GM18909 (cell line): ENCODE data around the gene IL26.
A peak's percentile ranks its signal among the peaks of the same experiment; 100 is the strongest.
"Not testable (repeated sequence)": the region's sequence is repeated elsewhere in the genome, so short reads cannot be mapped to it uniquely, and the experiment has no call there.

ENCODE experiments used
- ATAC-seq: cut with Tn5 transposase; IDR thresholded peaks from one replicate; pipeline ENCODE4 v1.9.1; 2021; ENCODE audit warnings: mild to moderate bottlenecking; ENCODE audit not compliant: unreplicated experiment, poor library complexity

The IL26 gene

DNA sequence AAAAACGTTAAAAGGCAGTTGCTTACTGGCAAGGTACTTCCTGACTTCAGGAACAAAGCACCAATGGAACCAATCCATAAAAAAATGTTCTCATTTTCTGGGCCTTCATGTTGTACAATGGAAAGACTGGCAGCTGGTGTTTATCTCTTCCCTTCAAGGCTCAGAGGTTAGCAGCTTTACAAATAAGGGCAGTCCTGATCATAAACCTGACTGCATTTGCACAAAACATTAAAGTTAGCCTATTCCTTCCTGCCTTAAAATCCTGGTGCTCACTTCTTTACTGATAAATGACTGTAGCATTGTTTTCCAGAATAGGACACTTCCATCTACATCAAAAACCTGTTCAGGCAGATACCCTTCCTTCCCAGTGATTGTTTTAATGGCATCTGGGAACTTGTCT lies 19.2 kb downstream of the IL26 start:
- ATAC-seq: no peak

DNA sequence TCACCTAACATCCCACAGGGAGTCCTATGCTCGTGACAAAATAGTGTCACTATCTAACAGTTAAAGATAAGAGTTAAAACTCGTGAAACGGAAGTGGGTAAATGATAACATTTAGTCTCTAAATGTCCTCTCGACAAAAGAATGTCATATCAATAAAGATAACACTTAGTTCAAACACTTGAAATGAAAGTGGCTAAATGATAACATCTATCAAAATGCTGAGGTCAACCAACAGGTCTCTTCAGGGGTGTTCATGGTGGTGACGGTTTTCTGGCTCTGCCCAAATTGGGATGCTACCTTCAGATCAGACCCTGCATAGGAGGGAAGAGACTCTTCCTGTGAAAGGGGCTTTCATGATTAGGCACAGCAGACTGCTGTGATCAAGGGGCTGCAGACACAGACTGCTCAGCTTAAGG lies 22.1 kb downstream of the IL26 start:
- no peak for ATAC-seq

DNA sequence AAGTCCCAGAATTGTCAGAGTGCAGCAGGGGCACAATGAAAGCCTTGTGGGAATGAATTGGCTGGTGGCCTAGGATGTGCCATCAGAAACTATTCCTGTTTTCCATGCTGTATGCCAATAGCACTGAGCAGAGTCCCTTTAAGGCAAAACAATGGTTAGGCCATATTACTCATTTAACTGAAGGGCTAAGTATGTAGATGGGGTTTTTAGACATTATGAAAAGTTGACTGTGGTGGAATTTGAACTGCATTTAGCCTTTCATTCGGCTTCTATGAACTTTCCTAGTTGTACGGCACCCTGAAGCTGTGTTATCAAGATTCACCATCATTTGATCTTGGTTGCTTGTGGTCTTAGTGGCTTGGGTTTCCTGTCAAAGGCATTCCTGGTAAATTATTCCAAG lies 24.8 kb downstream of the IL26 start:
- ATAC-seq: no peak

DNA sequence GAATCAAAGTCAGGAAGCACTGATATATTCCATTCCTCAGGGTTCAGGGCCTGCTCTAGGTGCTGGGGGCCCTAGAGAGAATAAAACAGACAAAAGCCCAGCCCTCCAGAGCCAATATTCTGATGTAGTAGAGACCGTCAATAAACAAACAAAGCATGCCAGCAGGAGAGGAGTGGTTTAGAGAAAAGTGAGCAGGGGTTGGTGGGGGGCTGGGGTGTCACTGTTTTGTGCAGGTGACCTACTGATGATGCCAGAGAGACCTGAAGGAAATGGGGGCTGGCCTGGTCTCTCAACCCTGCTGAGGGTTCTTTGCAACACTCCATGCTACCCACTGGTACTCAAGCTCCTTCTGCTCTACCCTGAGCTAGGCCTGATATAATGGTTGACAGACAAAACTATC lies 26.5 kb downstream of the IL26 start:
- no peak for ATAC-seq

DNA sequence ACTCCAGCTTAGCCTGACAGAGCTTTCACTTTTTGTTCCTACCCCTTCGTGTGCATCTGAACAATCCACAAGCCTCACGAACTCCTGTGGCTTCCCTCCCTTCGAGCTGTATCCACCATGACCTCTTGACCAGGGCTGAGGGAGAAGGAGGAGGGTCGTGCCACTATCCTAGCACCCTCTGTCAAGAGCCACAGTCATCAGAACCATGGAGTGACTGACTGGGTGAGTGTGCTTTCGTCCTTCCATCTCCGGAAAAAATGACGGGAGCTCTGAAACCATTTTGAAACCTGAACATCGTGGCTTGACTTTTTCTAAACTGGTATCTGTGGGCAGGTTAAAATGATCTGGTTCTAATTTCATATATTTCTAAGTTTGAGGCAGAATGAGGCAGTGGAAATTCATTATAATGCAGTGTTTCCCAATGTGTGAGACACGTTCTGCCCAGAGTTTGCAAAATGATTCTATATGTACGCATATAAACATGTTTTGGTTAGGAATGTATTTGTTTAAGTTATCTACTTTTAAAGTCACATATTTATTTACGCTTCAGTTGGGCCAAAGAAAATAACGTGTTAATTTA lies 27.0 kb downstream of the IL26 start:
- ATAC-seq: no peak

DNA sequence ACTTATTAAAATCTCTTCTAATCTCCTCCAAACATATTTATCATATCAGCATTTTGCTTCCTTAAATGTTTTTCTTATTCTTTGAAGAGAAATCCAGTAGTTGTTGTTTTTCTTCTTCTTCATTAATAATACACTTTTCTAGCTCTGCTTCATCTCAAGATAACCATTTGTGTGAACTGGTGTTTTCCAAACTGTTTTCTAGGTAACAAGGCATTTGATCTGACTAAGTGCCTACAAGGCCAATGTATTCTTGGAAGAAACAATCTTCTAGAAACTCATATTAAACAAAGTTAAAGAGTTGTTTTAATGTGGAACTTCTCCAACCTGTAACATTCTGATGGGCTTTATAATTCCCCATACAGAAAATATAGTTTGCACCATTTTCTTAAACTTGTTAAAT lies 35.3 kb downstream of the IL26 start:
- ATAC-seq: no peak

DNA sequence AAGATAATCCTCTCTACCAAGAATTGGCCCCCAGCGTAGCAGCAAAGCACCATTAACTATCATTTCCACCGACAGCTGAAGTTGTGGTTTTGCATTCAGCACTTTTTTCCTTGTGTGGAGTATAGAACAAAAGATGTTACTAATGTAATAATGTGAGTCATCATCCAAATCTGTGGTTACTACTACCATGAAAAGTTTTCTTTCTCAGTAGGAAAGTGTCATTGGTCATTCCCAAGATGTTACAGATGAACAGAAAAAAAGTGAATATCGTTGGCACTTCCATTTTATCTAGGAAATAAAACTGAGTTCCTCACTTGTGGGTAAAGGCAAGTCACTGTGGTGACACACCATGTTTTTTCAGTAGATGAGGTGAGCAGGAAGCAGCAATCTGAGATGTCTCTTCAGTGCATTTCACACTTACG lies 35.8 kb downstream of the IL26 start:
- no peak for ATAC-seq

DNA sequence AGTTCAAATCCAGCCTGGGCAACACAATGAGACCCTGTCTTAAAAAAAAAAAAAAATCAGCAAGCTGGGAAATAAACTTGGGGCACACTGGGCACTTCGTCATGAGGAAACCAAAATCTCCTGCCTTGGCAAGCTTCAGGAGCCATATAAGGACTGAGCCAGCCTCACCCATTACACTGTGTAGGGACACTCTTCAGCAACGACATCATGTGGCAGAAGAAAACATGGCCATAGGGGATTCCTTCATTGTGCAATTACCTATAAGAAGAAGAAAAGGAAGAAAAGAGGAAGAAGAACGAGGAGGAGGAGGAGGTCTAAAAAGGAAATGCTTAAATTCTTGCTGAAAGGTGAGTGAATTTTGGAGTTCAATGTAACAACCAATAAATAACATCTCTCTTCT lies 40.0 kb downstream of the IL26 start:
- ATAC-seq: no peak

DNA sequence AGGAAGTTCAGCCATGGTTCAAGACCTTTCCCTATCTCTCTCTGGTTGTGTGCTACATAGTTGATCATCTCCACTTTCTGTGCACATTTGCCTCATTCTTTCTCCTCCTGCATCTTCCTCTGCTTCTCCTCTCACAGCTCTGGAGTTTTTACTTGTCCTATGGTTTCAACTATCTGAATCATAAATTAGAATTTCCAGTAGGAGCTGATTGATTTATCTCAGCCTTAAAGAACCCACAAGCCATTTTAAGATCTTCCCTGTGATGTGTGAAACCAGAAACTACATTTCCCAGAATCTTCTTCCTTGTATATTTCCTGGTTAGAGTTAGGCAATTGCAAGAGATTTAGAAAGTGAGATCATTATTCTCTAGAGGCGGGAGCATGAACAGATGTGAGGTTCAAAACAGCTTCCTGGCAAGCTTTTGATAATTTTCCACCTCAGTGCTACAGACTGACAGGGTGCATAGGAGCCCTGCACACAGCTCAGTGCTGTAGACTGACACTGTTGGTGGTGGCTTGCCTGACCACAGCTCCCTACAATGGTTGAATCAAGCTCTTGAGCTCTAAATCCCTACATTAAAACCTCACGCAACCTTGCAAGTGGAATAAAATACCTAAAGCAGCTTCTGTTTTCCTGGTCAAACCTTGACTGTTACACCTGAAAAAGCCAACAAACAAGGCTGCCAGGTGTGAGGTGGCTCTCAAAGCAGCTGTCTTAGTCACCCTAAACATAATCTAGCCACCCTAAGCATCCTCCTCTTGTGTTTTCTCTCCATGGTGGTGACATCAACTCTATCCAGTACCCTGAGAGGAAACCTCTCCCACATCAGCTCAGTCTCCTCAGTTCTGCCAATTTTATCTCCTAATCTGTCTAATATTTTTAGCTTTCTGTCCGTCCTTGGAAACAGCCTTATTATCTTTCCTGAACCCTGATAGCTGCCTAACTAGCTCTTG lies 44.5 kb downstream of the IL26 start:
- peak; percentile 90 for ATAC-seq

DNA sequence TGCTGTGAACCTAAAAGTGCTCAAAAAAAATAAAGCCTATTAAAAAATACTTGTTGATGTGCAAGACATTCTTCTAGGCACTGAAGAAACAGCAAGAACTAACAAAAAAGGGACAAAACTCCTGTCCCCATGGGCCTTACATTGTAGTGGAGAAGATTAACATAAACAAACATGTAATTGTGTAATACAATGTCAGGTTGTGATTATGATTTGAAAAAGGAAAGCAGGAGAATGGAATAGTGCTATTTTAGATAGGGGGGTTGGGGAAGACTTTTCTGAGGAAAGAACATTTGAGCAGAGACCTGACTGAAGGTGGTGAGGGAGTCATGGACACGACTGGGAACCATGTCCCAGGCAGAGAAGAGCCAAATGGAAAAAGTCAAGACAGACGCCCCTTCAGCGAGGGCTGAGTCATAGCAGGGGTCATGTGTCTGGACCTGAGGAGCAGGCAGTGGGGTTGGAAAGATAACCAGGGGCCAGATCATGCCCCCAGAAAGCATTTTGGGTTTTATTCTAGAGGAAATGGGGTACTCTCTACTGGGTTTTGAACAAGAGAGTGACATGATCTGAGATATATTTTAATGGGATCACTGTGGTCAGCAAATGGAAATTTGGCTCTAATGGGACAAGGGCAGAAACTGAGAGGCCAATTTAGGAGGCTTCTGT lies 46.7 kb downstream of the IL26 start:
- ATAC-seq: no peak

DNA sequence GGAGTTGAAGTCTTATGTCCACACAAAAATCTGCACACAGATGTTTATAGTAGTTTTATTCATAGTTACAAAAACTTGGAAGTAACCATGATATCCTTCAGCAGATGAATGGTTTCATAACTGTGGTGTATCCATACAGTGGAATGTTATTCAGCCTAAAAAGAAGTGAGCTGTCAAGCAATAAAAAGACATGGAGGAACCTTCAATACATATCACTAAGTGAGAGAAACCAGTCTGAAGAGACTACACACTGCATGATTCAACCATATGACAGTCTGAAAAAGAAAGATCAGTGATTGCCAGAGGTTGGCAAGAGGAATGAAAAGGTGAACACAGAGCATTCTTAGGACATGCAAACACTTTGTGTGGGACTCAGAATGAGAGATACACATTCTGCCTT lies 47.4 kb downstream of the IL26 start:
- ATAC-seq: no peak

DNA sequence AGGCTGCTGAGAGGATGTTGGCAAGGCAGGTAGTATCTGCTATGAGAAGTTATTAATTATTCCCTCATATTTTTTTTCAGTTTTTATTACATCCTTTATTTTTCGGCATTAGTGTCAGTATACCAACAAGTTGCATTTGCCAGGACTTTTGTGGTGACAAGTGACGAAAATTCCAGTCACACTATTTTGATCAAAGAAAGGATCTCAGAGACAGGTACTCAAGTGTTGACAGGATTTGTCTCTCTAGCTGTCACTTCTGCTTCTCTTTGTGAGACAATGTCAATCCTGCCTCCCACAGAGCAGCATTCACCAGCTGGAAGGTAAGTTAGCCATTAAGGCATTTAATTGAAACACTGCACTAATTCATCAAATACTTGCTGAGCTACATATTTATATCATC lies 48.0 kb downstream of the IL26 start:
- ATAC-seq: no peak

DNA sequence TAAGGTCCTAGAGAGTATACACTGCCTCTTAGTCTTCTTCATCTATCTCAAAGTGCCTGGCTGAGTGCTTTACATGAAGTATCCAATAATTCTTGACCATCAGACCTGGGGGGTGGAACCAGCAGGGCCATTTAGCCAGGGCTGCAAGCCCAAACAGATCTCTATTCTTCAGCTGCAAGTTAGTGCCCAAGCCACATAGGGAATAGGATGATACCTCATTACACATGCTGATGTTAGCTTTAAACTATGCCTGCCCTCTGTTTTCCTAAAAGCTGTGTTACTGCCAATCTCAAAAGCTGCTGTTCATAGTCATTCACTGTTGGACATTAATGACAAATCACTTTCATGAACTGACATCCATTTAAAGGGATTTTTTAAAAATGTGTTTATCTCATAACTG lies 49.4 kb downstream of the IL26 start:
- ATAC-seq: no peak

DNA sequence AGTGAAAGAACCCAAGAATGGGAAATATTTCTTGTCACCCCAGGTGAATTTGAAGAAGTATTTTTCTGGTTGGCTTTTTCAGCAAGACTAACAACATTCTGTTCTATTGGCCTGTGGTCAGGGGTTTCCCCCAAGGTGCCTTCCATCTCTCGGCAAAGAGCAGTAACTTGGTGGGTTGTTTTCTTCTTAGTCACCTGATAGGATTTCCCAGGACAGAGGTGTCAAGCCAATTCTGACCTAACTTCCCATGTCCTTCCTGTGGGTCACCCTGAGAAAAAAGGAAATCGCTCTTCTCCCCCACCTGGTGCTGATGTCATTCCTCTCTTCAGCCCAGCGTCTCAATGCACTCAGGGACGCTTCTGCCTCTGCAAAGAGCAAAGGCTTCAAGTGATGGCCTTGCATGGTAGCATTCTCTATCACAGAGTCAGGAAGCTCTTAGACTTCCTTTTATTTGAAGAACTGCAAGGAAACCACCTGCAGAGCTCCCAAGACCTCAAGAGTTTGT lies 50.0 kb downstream of the IL26 start:
- ATAC-seq: peak; percentile 95

DNA sequence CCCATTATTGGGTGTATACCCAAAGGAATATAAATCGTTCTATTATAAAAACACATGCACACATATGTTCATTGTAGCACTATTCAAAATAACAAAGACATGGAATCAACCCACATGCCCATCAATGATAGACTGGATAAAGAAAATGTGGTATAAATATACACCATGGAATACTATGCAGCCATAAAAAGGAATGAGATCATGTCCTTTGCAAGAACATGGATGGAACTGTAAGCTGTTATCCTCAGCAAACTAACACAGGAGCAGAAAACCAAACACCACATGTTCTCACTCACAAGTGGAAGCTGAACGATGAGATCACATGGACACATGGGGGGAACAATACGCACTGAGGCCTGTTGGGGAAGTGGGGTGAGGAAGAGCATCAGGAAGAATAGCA lies 50.8 kb downstream of the IL26 start:
- ATAC-seq: not testable (repeated sequence)

DNA sequence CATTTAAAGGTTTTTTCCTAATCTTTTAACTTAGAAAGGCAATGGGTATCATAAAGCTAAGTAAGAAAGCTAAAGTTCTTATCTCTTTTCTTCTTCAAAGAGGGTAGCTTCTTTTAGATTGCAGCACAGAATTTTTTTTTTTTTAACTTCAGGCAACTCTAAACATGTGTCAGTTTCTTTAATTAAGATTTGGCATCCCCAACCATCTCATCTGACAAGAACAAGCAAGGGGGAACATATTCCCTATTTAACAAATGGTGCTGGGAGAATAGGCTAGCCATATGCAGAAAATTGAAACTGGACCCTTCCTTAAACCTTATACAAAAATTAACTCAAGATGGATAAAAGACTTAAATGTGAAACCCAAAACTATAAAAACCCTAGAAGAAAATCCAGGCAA lies 51.8 kb downstream of the IL26 start:
- ATAC-seq: no peak

DNA sequence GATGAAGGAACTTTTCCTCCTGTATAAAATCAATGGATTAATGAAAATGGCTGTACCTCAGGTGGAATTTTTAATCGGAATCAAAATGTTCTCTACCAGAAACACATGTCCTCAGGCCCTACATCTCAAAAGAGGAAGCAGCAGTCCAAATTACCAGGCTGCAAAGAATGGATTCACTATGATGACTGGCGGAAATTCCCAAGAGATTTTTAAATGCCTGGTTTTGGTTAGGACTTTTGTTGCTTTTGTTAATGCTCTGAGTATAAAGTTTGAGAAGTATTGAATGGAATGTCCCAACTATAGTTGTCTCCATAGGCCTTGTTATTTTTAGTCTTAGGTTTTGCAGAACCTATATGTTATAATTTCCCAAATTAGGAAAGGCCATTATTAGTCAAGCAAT lies 54.9 kb downstream of the IL26 start:
- ATAC-seq: no peak

DNA sequence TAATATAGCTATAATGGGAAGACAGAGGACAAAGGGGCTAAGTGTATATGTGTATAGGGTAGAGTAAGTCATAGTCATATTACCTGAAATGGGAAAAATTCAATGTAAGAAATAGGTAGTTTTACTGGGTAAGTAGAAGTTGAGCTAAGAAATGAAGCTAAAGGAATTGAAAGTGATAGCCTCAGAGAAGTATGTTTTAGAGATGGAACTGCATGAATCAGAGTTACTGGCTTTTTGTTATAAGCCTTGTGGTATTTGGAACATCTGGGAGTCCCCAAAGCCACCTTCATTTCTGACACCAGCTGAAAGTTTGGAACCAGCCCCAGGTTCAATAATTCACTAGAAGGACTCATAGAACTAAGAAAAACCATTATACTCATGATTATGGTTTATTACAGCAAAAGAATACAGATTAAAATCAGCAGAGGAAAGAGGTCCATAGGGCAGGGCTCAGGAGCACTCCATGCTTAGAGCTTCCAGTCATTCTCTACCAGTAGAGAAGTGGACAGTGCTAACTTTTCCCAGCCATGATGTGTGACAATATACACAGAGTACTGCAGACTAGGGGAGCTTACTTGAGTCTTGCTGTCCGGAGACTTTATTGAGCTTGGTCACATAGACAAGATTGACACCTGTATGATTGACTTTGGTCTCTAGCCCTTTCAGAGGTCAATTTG lies 56.3 kb downstream of the IL26 start:
- ATAC-seq: no peak

DNA sequence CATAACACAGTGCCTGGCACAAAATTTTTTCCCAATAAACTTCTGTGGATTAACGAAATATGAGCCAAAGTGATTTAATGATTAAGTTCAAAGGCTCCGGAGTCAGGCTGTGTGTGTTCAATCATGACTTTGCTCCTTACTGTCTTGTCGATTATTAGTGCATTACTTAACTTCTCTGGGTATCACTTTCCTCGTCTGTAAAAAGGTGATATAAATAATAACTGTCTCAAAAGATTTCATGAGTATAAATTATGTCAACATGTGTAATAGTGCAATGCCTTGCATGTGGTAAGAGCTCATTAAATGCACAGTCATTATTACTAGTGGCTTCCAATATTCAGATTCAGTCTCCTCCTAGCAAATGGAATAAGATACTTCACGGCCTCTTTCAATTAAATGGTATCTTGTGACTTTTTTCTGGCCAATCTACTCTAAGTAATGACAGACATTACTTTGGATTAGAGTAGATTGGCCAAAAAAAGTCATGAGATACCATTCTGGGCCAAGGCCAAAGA lies 59.2 kb downstream of the IL26 start:
- no peak for ATAC-seq

DNA sequence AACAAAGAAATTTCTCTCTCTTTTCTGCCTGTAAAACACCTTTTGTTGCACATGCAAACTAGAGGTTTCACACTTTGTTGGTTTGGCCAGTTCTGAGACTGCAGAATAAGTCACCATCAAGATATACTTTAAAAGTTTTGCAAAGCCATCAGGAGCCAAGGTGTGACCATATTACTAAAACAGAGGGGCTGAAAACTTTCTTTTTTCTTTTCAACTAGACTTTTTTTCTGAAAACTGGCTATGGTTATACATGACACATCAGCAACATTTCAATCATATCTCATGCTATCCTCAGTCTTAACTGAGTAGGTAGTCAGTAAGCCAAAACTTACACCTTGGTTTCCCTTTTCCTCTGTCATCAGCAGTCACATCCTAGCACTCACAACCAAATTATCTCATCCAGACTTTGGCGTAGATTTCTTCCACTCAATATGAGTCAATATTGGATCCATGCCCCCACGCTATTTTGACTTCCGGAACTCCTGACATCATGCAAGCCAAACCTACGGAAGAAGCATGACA lies 62.0 kb downstream of the IL26 start:
- peak; percentile 69 for ATAC-seq
